ENCODE data around the gene TMPRSS5.
"Not testable (repeated sequence)": the region's sequence is repeated elsewhere in the genome, so short reads cannot be mapped to it uniquely, and the experiment has no call there.

The TMPRSS5 gene

GRCh38 chr11:113705871-113706655, at the start of gene TMPRSS5:
Gene TMPRSS5 (minus strand): TSS chr11:113706308. CDS start chr11:113706224, 84 bp downstream.
- DNase-seq = no peak

GRCh38 chr11:113752932-113753331, 46.8 kb upstream of the TMPRSS5 start:
- DNase-seq = no peak

- no peak for DNase-seq
Measured at GRCh38 chr11:113736323-113736722, 30.2 kb upstream of the TMPRSS5 start.

GRCh38 chr11:113732092-113732491, 26.0 kb upstream of the TMPRSS5 start:
- DNase-seq = no peak

- no peak for DNase-seq
Measured at GRCh38 chr11:113730887-113731726, 25.0 kb upstream of the TMPRSS5 start.

GRCh38 chr11:113729456-113729855, 23.3 kb upstream of the TMPRSS5 start:
- DNase-seq = no peak

- DNase-seq = no peak
Measured at GRCh38 chr11:113728814-113729213, 22.7 kb upstream of the TMPRSS5 start.

- DNase-seq = no peak
Measured at GRCh38 chr11:113725913-113726312, 19.8 kb upstream of the TMPRSS5 start.

GRCh38 chr11:113725407-113725806, 19.3 kb upstream of the TMPRSS5 start:
- DNase-seq = no peak

GRCh38 chr11:113724778-113725177, 18.7 kb upstream of the TMPRSS5 start:
- no peak for DNase-seq

GRCh38 chr11:113723787-113724186, 17.7 kb upstream of the TMPRSS5 start:
- DNase-seq = no peak

GRCh38 chr11:113722934-113723333, 16.8 kb upstream of the TMPRSS5 start:
- no peak for DNase-seq

- DNase-seq = no peak
Measured at GRCh38 chr11:113722221-113722620, 16.1 kb upstream of the TMPRSS5 start.

GRCh38 chr11:113721462-113722066, 15.5 kb upstream of the TMPRSS5 start:
- DNase-seq = no peak

GRCh38 chr11:113720478-113720877, 14.4 kb upstream of the TMPRSS5 start:
- DNase-seq = not testable (repeated sequence)

- no peak for DNase-seq
Measured at GRCh38 chr11:113715882-113716625, 9.9 kb upstream of the TMPRSS5 start.

- DNase-seq = no peak
Measured at GRCh38 chr11:113715273-113715672, 9.2 kb upstream of the TMPRSS5 start.

- no peak for DNase-seq
Measured at GRCh38 chr11:113710989-113711388, 4.9 kb upstream of the TMPRSS5 start.

GRCh38 chr11:113703551-113703950, 2.6 kb downstream of the TMPRSS5 start:
- not testable (repeated sequence) for DNase-seq

- no peak for DNase-seq
Measured at GRCh38 chr11:113701491-113701890, 4.6 kb downstream of the TMPRSS5 start.

GRCh38 chr11:113698515-113698914, 7.6 kb downstream of the TMPRSS5 start:
- no peak for DNase-seq

- no peak for DNase-seq
Measured at GRCh38 chr11:113697756-113698407, 8.2 kb downstream of the TMPRSS5 start.
